ENCODE measurements around the gene NCKAP5.

Gene NCKAP5

DNA sequence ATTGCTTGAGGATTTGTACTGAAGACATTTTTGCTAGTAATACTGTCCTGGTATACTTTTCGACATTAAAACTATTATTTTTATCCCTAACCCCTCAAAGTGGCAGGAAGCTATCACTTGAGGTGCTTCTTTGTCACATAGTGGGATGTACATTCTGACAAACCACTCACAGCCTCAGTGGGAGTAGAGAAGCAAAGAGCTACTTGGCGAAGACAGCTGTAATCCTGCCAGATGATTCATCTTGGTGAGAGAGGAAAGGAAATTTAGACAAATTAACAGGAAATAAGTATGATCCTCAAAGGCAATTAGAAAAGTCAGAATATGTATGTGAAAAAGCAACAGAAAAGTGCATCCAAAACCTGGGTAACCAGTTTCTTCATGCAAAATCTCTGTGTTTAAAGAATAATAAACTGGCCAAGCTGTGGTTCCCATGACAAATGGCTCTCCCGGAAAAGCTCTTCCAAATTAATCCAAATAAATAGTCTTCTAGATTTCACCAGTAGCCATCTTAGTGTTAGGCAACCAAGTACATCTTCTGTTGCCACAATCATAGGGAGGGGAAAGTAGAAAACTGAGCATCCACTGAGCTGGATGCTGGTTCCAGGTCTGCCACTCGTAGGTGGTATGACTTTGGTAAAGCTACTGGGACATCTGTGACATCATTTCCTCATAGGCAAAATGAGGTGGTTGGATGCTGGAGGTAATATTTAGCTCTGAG lies 590.3 kb downstream of the NCKAP5 start:
- Mint-ChIP-seq H3K36me3 (ENCODE audit: low read depth) (no peaks in the 10 kb centered on the region), H3K4me3 (no peak overlapping the region), H3K4me1 (ENCODE audit: low read depth) (no peaks in the 10 kb centered on the region), H3K9me3 (no peaks in the 10 kb centered on the region), H3K27ac (no peak overlapping the region), H3K27me3 (no peaks in the 10 kb centered on the region)
- intact Hi-C loops (cut with micrococcal nuclease): no loop called here

DNA sequence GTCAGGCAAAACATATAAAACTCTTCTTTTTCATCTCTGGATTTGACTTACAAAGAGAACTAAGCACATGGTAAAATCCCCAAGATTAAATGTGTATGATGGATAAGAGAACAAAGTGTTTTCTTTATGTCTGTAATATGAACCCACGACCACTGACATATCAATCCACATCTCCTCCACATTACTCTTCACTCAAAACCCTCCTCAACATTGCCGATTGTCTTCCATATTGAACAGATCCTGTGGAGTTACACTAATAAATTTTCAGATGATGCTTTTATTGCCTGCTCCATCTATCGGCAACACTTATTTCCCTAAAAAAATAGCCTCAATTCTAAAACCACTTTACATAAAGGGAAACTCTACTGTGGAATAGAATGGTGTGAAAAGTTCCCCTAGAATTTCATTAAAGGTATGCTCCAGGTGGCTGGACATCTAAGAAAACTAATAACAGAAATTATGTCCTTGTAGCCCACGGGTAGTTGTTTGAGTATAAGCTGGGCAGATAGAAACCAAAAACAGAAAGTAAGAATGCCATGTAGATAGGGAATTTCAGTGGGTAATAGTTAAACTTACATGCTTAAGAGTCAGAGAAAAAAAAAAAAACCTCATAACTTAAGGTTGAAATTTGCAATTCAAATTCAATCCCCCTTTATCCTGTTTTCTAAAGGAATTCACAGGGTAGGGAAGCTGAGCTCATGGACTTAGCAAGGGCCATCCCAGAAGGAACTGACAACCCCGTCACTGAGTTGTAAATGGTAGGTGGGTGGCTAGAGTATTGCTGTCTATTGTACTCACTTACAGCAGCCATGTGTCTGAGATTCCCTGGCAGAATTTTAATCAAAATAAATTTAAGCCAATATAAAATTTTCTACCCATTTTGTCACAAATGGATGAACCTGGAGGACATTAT lies 592.8 kb downstream of the NCKAP5 start:
- Mint-ChIP-seq H3K9me3 (no peaks in the 10 kb centered on the region), H3K27ac (no peak overlapping the region), H3K27me3 (no peaks in the 10 kb centered on the region), H3K4me1 (ENCODE audit: low read depth) (no peaks in the 10 kb centered on the region), H3K4me3 (no peak overlapping the region), H3K36me3 (ENCODE audit: low read depth) (no peaks in the 10 kb centered on the region)
- intact Hi-C loops (cut with micrococcal nuclease): no loop called here

DNA sequence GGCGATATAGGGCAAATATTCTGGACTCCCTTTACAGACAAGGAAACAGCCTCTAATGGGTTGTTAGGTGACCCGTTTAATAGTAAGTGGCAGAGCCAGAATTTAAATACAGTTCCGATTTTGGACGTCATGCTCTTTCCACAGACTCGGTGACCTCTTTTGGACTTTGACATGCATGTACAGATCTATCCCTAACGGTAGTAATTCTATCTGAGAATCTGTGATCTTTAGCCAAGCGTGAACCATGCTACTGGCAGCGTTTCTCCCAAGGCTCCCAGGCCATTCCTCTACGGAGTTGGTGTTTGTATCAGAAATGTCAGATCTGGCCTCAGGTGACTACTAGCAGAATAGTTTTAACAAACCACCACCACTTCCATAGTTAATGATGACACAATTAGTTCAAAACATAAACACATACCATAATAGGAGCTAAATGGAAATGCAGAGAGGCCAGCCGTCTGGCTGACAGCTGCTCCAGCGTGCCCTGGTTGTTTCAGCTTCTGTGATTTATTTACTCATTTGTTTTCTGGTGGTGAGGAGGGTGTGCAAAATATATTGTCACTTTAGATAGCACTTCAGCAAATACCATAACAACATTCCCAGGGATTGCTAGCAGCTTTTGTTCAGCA lies 593.7 kb downstream of the NCKAP5 start:
- H3K9me3 Mint-ChIP-seq: no peaks in the 10 kb centered on the region
- no peaks in the 10 kb centered on the region for H3K27me3 Mint-ChIP-seq
- H3K36me3 Mint-ChIP-seq (ENCODE audit: low read depth): no peaks in the 10 kb centered on the region
- H3K4me3 Mint-ChIP-seq: no peak overlapping the region
- no peak overlapping the region for H3K27ac Mint-ChIP-seq
- intact Hi-C loops (cut with micrococcal nuclease): no loop called here
- H3K4me1 Mint-ChIP-seq (ENCODE audit: low read depth): no peaks in the 10 kb centered on the region

DNA sequence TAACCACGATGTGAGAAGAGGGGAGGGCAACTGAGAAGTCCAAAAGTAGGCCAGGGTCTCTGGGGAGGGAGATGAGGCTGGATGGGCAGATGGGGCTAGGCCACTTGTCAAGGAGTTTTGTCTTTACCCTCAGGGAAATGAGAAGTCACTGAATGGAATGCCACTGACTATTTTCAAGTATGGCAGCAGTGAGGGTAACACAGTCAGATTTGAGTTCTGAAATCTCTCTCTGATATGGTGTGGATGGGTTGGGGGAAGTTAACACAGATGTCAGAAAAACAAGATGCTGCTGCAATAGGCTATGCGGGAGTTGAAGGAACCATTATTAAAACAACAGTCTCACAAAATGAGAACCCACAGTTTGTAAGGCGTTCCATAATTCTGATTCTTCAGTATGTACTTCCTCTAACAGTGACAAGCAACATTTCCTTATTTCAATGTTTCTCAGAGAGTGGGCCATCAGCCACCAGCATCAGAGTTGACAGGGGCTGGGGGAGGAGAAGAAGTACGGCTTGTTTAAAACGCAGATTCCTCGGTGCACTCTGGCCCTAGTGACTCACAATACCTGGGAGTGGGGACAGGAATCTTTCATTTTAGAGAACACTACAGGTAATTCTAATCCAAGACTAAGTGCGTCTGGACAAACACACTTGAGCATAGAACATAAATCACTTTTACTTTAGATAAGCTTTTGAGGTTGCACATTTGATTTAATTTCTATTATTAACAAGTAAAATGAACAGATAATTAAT lies 596.8 kb downstream of the NCKAP5 start:
- Mint-ChIP-seq H3K9me3 (no peaks in the 10 kb centered on the region), H3K36me3 (ENCODE audit: low read depth) (no peaks in the 10 kb centered on the region), H3K27ac (no peak overlapping the region), H3K4me1 (ENCODE audit: low read depth) (no peaks in the 10 kb centered on the region), H3K4me3 (no peak overlapping the region), H3K27me3 (no peaks in the 10 kb centered on the region)
- intact Hi-C loops (cut with micrococcal nuclease): no loop called here

DNA sequence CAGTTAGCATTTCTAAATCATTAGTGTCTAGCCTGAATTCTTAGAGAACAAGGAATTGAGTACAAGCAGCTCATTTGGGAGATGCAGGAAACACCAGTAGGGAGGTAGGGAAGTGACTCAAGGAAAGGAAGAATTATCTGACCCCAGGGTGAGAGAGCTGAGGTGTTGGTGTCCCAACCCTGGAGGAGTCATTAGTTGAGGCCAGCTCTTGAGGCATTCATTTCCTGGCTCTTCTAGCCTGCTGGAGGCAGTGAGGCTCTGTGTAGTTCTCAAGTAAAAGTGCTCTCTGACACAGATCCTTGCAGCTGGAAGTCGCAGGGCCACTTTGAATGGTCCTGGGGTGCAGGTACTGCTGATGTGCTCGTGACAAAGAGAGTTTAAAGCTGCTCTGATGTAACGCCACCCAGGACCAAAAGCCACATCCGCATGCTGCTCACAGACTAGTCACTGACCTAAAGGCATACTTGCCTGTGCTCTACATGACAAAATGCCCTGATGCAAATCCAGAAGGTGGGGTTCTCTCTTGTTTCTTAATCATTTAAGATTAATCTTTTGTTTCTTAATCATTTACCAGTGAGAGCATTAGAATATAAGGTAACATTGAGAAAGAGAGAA lies 598.8 kb downstream of the NCKAP5 start:
- H3K4me1 Mint-ChIP-seq (ENCODE audit: low read depth): no peaks in the 10 kb centered on the region
- no peaks in the 10 kb centered on the region for H3K9me3 Mint-ChIP-seq
- intact Hi-C loops (cut with micrococcal nuclease): no loop called here
- no peak overlapping the region for H3K27ac Mint-ChIP-seq
- no peaks in the 10 kb centered on the region for H3K27me3 Mint-ChIP-seq
- H3K4me3 Mint-ChIP-seq: no peak overlapping the region
- H3K36me3 Mint-ChIP-seq (ENCODE audit: low read depth): no peaks in the 10 kb centered on the region

DNA sequence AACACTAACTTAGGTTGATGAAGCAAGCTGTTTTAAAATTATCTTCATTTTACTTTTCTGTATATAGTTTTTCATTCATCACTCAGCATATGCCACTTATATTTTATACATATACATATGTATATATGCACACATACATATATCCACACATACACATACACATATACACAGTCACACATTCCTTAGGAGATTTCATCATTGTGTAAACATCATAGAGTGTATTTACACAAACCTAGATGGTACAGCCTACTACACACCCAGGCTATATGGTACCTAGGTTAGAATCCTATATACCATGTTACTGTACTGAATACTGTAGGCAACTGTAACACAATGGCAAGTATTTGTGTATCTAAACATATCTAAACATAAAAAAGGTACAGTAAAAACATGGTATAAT lies 602.8 kb downstream of the NCKAP5 start:
- H3K27me3 Mint-ChIP-seq: no peaks in the 10 kb centered on the region
- no peak overlapping the region for H3K27ac Mint-ChIP-seq
- intact Hi-C loops (cut with micrococcal nuclease): no loop called here
- H3K4me3 Mint-ChIP-seq: no peak overlapping the region
- H3K9me3 Mint-ChIP-seq: no peaks in the 10 kb centered on the region
- no peaks in the 10 kb centered on the region for H3K4me1 Mint-ChIP-seq (ENCODE audit: low read depth)
- H3K36me3 Mint-ChIP-seq (ENCODE audit: low read depth): no peaks in the 10 kb centered on the region

DNA sequence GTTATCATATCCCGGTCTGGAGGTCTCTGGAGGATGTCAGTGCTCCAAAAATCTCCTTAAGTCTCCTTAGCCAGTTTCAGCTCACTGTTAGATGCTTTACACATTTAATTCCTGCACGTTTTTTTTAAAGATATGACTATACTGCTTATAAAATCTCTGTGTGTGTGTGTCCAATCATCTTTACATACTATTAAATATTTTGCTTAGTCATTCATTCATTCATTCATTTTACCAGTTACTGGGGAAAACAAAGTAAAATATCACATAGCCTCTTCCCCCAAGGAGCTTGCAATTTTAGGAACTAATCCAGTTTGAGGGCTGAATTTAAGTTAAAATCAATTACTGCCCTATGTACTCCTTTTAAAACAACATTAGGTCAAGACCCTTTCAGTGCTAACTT lies 605.1 kb downstream of the NCKAP5 start:
- no peaks in the 10 kb centered on the region for H3K9me3 Mint-ChIP-seq
- no peaks in the 10 kb centered on the region for H3K36me3 Mint-ChIP-seq (ENCODE audit: low read depth)
- no peak overlapping the region for H3K27ac Mint-ChIP-seq
- no peaks in the 10 kb centered on the region for H3K4me1 Mint-ChIP-seq (ENCODE audit: low read depth)
- H3K27me3 Mint-ChIP-seq: no peaks in the 10 kb centered on the region
- intact Hi-C loops (cut with micrococcal nuclease): no loop called here
- no peak overlapping the region for H3K4me3 Mint-ChIP-seq

DNA sequence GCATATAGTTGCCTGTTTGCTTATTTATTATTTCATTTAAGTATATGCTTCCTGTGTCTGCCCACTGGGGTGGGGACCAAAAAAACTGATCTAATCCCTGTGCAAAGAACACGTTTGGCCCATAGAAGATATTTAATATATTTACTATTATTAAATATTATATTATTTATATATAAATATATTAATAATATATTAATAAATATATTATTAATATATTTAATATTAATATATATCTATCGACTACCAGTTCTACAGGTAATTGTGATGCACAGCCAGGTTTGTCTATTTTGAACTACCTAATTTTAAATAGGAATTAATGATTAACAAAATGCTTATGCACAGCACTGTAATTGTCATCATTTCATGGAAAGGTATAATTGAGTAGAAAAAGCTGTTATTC lies 609.4 kb downstream of the NCKAP5 start:
- Mint-ChIP-seq H3K36me3 (ENCODE audit: low read depth) (no peaks in the 10 kb centered on the region), H3K27me3 (no peaks in the 10 kb centered on the region), H3K27ac (no peak overlapping the region), H3K4me3 (no peak overlapping the region), H3K9me3 (no peaks in the 10 kb centered on the region), H3K4me1 (ENCODE audit: low read depth) (no peaks in the 10 kb centered on the region)
- intact Hi-C loops (cut with micrococcal nuclease): no loop called here

DNA sequence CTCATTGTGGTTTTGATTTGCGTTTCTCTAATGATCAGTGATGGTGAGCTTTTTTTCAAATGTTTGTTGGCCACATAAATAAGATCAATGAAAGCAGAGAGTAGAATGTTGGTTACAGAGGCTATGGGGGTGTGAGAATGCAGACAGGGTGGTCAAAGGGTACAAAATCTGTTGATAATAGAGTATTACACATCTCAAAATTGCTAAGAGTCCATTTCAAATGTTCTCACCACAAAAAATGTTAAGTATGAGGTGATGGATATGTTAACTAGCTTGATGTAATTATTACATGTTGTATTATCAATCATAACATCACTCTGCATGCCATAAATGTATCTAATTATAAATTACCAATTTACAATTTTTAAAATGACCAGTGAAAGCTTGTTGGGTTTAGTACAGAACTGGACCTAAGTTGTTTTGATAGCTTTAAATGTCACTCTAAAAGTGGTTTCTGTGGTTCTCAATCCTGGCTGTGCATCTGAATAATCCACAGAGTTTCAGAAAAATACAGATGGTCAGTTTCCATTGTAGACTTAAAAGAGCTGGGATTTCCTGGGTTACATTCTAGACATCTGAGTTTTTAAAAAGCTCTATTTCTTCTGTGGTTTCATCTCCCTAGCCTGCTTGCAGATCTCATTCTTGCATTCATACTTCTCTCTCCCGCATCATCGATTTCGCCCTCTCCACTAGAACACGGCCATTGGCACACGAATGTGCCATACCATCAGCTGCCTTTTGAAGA lies 612.2 kb downstream of the NCKAP5 start:
- Mint-ChIP-seq H3K4me3 (no peak overlapping the region), H3K4me1 (ENCODE audit: low read depth) (no peaks in the 10 kb centered on the region), H3K27me3 (no peaks in the 10 kb centered on the region), H3K9me3 (no peaks in the 10 kb centered on the region), H3K27ac (no peak overlapping the region), H3K36me3 (ENCODE audit: low read depth) (no peaks in the 10 kb centered on the region)
- intact Hi-C loops (cut with micrococcal nuclease): no loop called here

DNA sequence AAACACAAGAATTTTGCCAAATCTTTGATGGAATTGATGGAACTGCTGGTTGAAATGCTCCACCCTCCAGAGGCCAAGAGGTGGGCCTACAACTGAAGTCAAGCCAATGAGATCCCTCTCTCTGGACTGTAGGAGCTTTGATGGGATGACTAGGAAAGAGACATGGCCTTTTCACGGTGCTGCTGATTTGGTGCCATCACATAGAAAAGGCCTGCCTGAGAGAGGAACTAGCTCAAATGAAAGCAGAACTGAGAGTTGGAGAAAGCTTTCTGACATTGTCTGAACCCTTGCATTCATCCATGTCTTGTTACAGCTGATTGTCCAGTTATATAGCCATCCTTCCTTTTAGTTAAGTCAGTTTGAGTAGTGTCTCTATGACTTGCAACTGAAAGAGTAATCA lies 614.5 kb downstream of the NCKAP5 start:
- intact Hi-C loops (cut with micrococcal nuclease): no loop called here
- Mint-ChIP-seq H3K36me3 (ENCODE audit: low read depth) (no peaks in the 10 kb centered on the region), H3K4me1 (ENCODE audit: low read depth) (no peaks in the 10 kb centered on the region), H3K27me3 (no peaks in the 10 kb centered on the region), H3K9me3 (no peaks in the 10 kb centered on the region), H3K27ac (no peak overlapping the region), H3K4me3 (no peak overlapping the region)

DNA sequence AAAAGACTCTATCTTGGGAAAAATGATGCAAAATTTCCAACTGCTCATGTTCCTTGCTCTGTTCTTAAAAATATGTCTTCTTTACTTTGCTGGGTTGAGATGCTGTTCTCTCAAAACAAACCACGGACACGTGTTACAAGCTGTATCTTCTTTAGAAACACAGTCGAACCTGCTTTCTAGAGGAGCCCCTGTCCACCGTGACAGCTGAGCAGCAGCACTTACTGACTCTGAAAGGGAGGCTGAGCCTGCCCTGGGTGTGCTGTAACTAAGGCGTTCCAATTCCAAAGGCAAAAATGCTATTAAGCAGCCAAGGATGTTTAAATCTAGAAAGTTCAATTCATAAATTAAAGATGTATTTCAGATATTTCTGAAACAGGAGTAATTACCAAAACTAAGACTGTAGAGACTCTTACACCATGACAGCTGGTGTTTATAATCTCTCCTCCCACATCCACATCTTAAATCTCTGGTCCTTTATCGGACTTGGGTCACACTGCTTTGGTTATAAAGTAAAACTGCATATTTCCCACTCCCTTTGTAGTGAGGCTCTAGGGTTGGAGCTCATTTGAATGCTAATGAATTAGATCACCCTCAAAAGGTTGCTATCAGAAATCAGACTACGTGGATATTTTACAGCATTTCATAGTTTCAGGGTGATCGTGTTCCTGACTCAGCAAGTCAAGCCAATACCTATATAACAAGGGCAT lies 617.1 kb downstream of the NCKAP5 start:
- Mint-ChIP-seq H3K27ac (no peak overlapping the region), H3K27me3 (no peaks in the 10 kb centered on the region), H3K36me3 (ENCODE audit: low read depth) (no peaks in the 10 kb centered on the region), H3K9me3 (no peaks in the 10 kb centered on the region), H3K4me1 (ENCODE audit: low read depth) (no peaks in the 10 kb centered on the region), H3K4me3 (no peak overlapping the region)
- intact Hi-C loops (cut with micrococcal nuclease): no loop called here

DNA sequence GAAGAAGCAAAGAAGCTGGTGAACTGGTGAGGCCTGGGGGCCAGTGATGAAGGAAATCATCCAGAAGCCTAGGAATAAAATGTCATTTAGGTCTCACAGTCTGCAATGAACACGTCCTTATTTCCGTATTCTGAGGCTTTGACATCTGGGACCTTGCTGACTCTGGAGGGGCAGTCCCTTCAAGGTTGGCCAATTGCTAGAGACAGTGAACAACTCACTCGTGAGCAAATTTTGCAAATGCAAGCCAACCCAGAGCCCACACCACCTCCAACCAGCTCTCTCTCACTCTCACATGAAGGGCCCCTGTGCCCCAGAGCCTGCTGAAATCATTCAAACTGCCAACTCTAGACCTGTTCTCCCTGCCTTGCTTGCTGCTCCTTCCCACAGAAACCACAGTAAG lies 619.2 kb downstream of the NCKAP5 start:
- intact Hi-C loops (cut with micrococcal nuclease): no loop called here
- Mint-ChIP-seq H3K4me1 (ENCODE audit: low read depth) (no peaks in the 10 kb centered on the region), H3K27ac (no peak overlapping the region), H3K9me3 (peaks cover 4% of the 10 kb centered on the region), H3K36me3 (ENCODE audit: low read depth) (no peaks in the 10 kb centered on the region), H3K4me3 (no peak overlapping the region), H3K27me3 (no peaks in the 10 kb centered on the region)

All from dendritic cell treated with granulocyte-macrophage colony-stimulating factor and Interleukin-4, amounts not matched to agents 40 ng/mL and 50 ng/mL, for 4 days (primary cell).